Activated naive CD4-positive, alpha-beta T cell treated with anti-CD3 and anti-CD28 coated beads, Interleukin-2, amount 10 ng/mL, durations not matched to agents 7 days and 5 days (primary cell): ENCODE measurements around the gene SCN4B.
"Not testable (repeated sequence)": the region's sequence is repeated elsewhere in the genome, so short reads cannot be mapped to it uniquely, and the experiment has no call there.

Experiments
- CTCF ChIA-PET: fragments of 350-600 bp; sonication (Branson Sonifier 250); formaldehyde crosslinking; loops from one replicate; lab custom pipeline; 2021; ENCODE audit warnings: antibody characterized with exemption; lab: Charles Lee
- DNase-seq: peaks from one replicate; pipeline ENCODE4 v3.0.0-alpha.2; 2020
- H3K27ac Mint-ChIP-seq: one replicate; pipeline ENCODE4 v1.8.0; 2021; ENCODE audit warnings: mild to moderate bottlenecking, moderate library complexity, mixed read lengths
- H3K27me3 Mint-ChIP-seq: one replicate; pipeline ENCODE4 v1.8.0; 2021; ENCODE audit warnings: mild to moderate bottlenecking, mixed read lengths
- H3K36me3 Mint-ChIP-seq: one replicate; pipeline ENCODE4 v1.8.0; 2021; ENCODE audit warnings: mixed read lengths
- H3K4me1 Mint-ChIP-seq: one replicate; pipeline ENCODE4 v1.8.0; 2021; ENCODE audit warnings: mixed read lengths
- H3K4me3 Mint-ChIP-seq: one replicate; pipeline ENCODE4 v1.8.0; 2021; ENCODE audit warnings: mild to moderate bottlenecking, moderate library complexity, mixed read lengths
- H3K9me3 Mint-ChIP-seq: one replicate; pipeline ENCODE4 v1.8.0; 2021; ENCODE audit warnings: mixed read lengths

Gene SCN4B

GRCh38 chr11:118152552-118153471 is at the start of gene SCN4B:
Gene SCN4B, minus strand, starts transcription at chr11:118152823. Its CDS starts 150 bp downstream, at chr11:118152673.
- Mint-ChIP-seq H3K4me1 (peaks cover 15% of the 10 kb centered on the region), H3K36me3 (no peaks in the 10 kb centered on the region), H3K27me3 (peaks cover 100% of the 10 kb centered on the region), H3K27ac (no peak within 1 kb of the TSS), H3K9me3 (no peaks in the 10 kb centered on the region), H3K4me3 (peak within 1 kb of the TSS; percentile 27)
- peak; percentile 34 for DNase-seq
- CTCF ChIA-PET, result interaction anchor here (0.8 to 3.4 kb wide), 3 partner anchors 9 to 46 kb away, joined by 3 to 16 read pairs (median 4); no protein-coding TSS in a partner anchor

GRCh38 chr11:118201966-118202365 is 49.3 kb upstream of the SCN4B start:
- H3K27me3 Mint-ChIP-seq, result no peaks in the 10 kb centered on the region
- no peak overlapping the region for H3K27ac Mint-ChIP-seq
- H3K4me3 Mint-ChIP-seq, result no peak overlapping the region

GRCh38 chr11:118200901-118201680 is 48.5 kb upstream of the SCN4B start:
- H3K36me3 Mint-ChIP-seq, result peaks cover 28% of the 10 kb centered on the region
- H3K9me3 Mint-ChIP-seq, result no peaks in the 10 kb centered on the region
- H3K4me3 Mint-ChIP-seq, result no peak overlapping the region
- CTCF ChIA-PET, result interaction anchor here (1.0 to 3.3 kb wide), 7 partner anchors 12 to 87 kb away, joined by 4 to 35 read pairs (median 22); partner anchors contain the start of gene JAML
- no peaks in the 10 kb centered on the region for H3K27me3 Mint-ChIP-seq
- H3K27ac Mint-ChIP-seq, result no peak overlapping the region
- peak; percentile 46 for DNase-seq
- peaks cover 20% of the 10 kb centered on the region for H3K4me1 Mint-ChIP-seq

More at GRCh38 chr11:118201966-118202365, 49.3 kb upstream of the SCN4B start:
- Mint-ChIP-seq H3K4me1 (peaks cover 29% of the 10 kb centered on the region), H3K36me3 (peaks cover 32% of the 10 kb centered on the region), H3K9me3 (no peaks in the 10 kb centered on the region)
- CTCF ChIA-PET, result interaction anchor here (0.9 to 2.0 kb wide), 15 partner anchors 11 to 151 kb away, joined by 3 to 30 read pairs (median 5); partner anchors contain the start of gene JAML
- no peak for DNase-seq

GRCh38 chr11:118200497-118200896 is 47.9 kb upstream of the SCN4B start:
- Mint-ChIP-seq H3K4me3 (no peak overlapping the region), H3K4me1 (peaks cover 14% of the 10 kb centered on the region), H3K27me3 (no peaks in the 10 kb centered on the region), H3K9me3 (no peaks in the 10 kb centered on the region), H3K36me3 (peaks cover 22% of the 10 kb centered on the region), H3K27ac (no peak overlapping the region)
- DNase-seq, result no peak
- CTCF ChIA-PET, result interaction anchor here (2.8 to 3.4 kb wide), 6 partner anchors 15 to 91 kb away, joined by 20 to 35 read pairs (median 22); no protein-coding TSS in a partner anchor

GRCh38 chr11:118199135-118199534 is 46.5 kb upstream of the SCN4B start:
- no peaks in the 10 kb centered on the region for H3K27me3 Mint-ChIP-seq
- DNase-seq, result no peak
- peaks cover 27% of the 10 kb centered on the region for H3K36me3 Mint-ChIP-seq
- H3K4me3 Mint-ChIP-seq, result no peak overlapping the region
- no peak overlapping the region for H3K27ac Mint-ChIP-seq
- CTCF ChIA-PET, result interaction anchor here (0.6 to 3.4 kb wide), 47 partner anchors 13 to 288 kb away, joined by 3 to 35 read pairs (median 5); partner anchors contain the start of genes CD3D, CD3E, CD3G and JAML
- peaks cover 11% of the 10 kb centered on the region for H3K4me1 Mint-ChIP-seq
- H3K9me3 Mint-ChIP-seq, result no peaks in the 10 kb centered on the region

GRCh38 chr11:118198370-118198769 is 45.7 kb upstream of the SCN4B start:
- CTCF ChIA-PET, result interaction anchor here (0.6 to 3.4 kb wide), 53 partner anchors 10 to 288 kb away, joined by 3 to 35 read pairs (median 5); partner anchors contain the start of genes CD3D, CD3E, CD3G and JAML
- H3K27ac Mint-ChIP-seq, result peak overlapping the region; percentile 63
- no peaks in the 10 kb centered on the region for H3K9me3 Mint-ChIP-seq
- peaks cover 11% of the 10 kb centered on the region for H3K4me1 Mint-ChIP-seq
- H3K36me3 Mint-ChIP-seq, result peaks cover 34% of the 10 kb centered on the region
- no peak overlapping the region for H3K4me3 Mint-ChIP-seq
- H3K27me3 Mint-ChIP-seq, result no peaks in the 10 kb centered on the region
- DNase-seq, result peak; percentile 89

- H3K4me1 Mint-ChIP-seq, result peaks cover 11% of the 10 kb centered on the region
- peaks cover 11% of the 10 kb centered on the region for H3K27me3 Mint-ChIP-seq
- no peak for DNase-seq
- H3K27ac Mint-ChIP-seq, result peak overlapping the region; percentile 11
- H3K4me3 Mint-ChIP-seq, result no peak overlapping the region
- H3K36me3 Mint-ChIP-seq, result peaks cover 51% of the 10 kb centered on the region
- H3K9me3 Mint-ChIP-seq, result peaks cover 17% of the 10 kb centered on the region
- CTCF ChIA-PET, result interaction anchor here (0.8 to 2.0 kb wide), 4 partner anchors 10 to 101 kb away, joined by 3 to 10 read pairs (median 4); no protein-coding TSS in a partner anchor
Measured at GRCh38 chr11:118194835-118195627, 42.4 kb upstream of the SCN4B start.

GRCh38 chr11:118193910-118194566 is 41.4 kb upstream of the SCN4B start:
- DNase-seq, result no peak
- CTCF ChIA-PET, result interaction anchor here (0.6 to 2.0 kb wide), 6 partner anchors 9 to 102 kb away, joined by 3 to 10 read pairs (median 4); partner anchors contain the start of gene MPZL3
- H3K4me1 Mint-ChIP-seq, result peaks cover 10% of the 10 kb centered on the region
- H3K4me3 Mint-ChIP-seq, result no peak overlapping the region
- H3K9me3 Mint-ChIP-seq, result peaks cover 17% of the 10 kb centered on the region
- H3K27ac Mint-ChIP-seq, result no peak overlapping the region
- peaks cover 48% of the 10 kb centered on the region for H3K36me3 Mint-ChIP-seq
- peaks cover 21% of the 10 kb centered on the region for H3K27me3 Mint-ChIP-seq

- Mint-ChIP-seq H3K36me3 (peaks cover 43% of the 10 kb centered on the region), H3K27me3 (peaks cover 30% of the 10 kb centered on the region), H3K9me3 (peaks cover 17% of the 10 kb centered on the region)
- H3K4me1 Mint-ChIP-seq, DNase-seq, H3K4me3 Mint-ChIP-seq, H3K27ac Mint-ChIP-seq: not testable (repeated sequence)
- CTCF ChIA-PET, result interaction anchor here (1.6 kb wide), 1 partner anchor 97 kb away, joined by 3 read pairs; no protein-coding TSS in a partner anchor
Measured at GRCh38 chr11:118192817-118193216, 40.2 kb upstream of the SCN4B start.

- H3K4me1 Mint-ChIP-seq, H3K4me3 Mint-ChIP-seq, H3K27ac Mint-ChIP-seq, DNase-seq, CTCF ChIA-PET: not testable (repeated sequence)
- Mint-ChIP-seq H3K27me3 (peaks cover 47% of the 10 kb centered on the region), H3K36me3 (peaks cover 34% of the 10 kb centered on the region), H3K9me3 (peaks cover 17% of the 10 kb centered on the region)
Measured at GRCh38 chr11:118190942-118191506, 38.4 kb upstream of the SCN4B start.

- Mint-ChIP-seq H3K4me3 (no peak overlapping the region), H3K27ac (no peak overlapping the region), H3K4me1 (no peaks in the 10 kb centered on the region), H3K36me3 (peaks cover 4% of the 10 kb centered on the region), H3K27me3 (peaks cover 72% of the 10 kb centered on the region), H3K9me3 (peaks cover 8% of the 10 kb centered on the region)
- DNase-seq, result no peak
- CTCF ChIA-PET, result interaction anchor here (2.7 kb wide), 1 partner anchor 15 kb away, joined by 14 read pairs; no protein-coding TSS in a partner anchor
Measured at GRCh38 chr11:118186346-118187107, 33.9 kb upstream of the SCN4B start.
